AG04449 (cell line): Measurements from ENCODE around the gene GLDN.

Source experiments
- CTCF ChIA-PET: fragments of 350-600 bp; formaldehyde crosslinking; extraction: SDS; loops from one replicate; lab custom pipeline; 2021; ENCODE audit warnings: antibody characterized with exemption; lab: Yijun Ruan, JAX
- POLR2A ChIA-PET: fragments of 400-600, 350-600 bp; formaldehyde crosslinking; extraction: SDS; loops from one replicate; lab custom pipeline; 2020; ENCODE audit warnings: antibody characterized with exemption, inconsistent platforms; lab: Yijun Ruan, JAX
- DNase-seq: peaks from one replicate; pipeline ENCODE4 v3.0.0-alpha.2; 2010; ENCODE audit warnings: low read depth, low spot score
- H3K4me3 ChIP-seq: 2 replicates; pipeline ENCODE4 v1.5.1; 2011; ENCODE audit warnings: low read depth, mild to moderate bottlenecking, control low read depth, low read length
- TF ChIP-seq, protein P1 (sequence below): IDR thresholded peaks from one replicate; pipeline ENCODE4 v1.5.1; 2011; ENCODE audit warnings: mild to moderate bottlenecking, moderate library complexity, low read length, control low read depth, inconsistent platforms; ENCODE audit not compliant: insufficient read depth; ENCODE audit errors: missing control alignments

GLDN gene

DNA sequence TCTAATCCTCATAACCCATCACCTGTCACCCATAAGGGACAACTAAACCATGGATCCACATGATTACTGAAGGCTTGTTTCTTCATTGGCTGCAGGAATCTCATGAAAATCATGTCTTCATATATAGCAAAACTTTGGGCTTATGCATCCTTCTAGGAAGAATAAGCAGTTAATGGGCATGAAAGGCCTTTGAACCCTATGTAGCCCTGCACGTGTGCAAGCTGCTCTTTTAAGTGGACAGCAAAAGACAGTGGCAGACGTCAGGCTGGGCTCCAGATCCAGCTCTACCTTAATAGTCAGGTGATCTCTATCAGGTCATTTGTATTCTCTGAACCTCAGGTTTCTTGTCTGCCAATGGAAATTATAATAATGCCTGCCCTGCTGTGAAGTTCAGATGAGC is 21.9 kb upstream of the GLDN start:
- no peak for DNase-seq
- ChIA-PET CTCF (interaction anchor here (1.0 kb wide), 1 partner anchor 61 kb away, joined by 3 read pairs; no protein-coding TSS in a partner anchor), POLR2A (no interaction called here)
- TF ChIP-seq, protein P1, sequence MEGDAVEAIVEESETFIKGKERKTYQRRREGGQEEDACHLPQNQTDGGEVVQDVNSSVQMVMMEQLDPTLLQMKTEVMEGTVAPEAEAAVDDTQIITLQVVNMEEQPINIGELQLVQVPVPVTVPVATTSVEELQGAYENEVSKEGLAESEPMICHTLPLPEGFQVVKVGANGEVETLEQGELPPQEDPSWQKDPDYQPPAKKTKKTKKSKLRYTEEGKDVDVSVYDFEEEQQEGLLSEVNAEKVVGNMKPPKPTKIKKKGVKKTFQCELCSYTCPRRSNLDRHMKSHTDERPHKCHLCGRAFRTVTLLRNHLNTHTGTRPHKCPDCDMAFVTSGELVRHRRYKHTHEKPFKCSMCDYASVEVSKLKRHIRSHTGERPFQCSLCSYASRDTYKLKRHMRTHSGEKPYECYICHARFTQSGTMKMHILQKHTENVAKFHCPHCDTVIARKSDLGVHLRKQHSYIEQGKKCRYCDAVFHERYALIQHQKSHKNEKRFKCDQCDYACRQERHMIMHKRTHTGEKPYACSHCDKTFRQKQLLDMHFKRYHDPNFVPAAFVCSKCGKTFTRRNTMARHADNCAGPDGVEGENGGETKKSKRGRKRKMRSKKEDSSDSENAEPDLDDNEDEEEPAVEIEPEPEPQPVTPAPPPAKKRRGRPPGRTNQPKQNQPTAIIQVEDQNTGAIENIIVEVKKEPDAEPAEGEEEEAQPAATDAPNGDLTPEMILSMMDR, result no peak
- H3K4me3 ChIP-seq, result no peak overlapping the region

DNA sequence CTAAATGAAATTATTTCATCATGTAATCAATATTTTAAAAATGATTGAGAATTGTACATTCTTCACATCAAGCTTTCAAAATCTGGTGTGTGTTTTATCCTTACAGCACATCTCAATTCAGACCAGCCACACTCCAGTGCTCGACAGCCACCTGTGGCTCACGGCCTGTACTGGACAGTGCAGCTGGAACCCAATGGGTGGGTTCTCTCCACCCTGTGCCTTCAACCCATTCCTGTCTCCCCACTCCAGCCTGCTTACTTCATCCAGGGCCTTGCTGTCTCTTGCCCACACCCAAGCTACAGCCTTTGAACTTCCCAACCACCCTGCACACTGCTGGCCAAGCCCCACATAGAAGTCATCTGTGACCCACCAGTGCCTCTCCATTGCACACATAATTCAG is 20.6 kb upstream of the GLDN start:
- ChIA-PET CTCF (no interaction called here), POLR2A (no interaction called here)
- TF ChIP-seq, protein P1, result no peak
- no peak overlapping the region for H3K4me3 ChIP-seq
- no peak for DNase-seq

DNA sequence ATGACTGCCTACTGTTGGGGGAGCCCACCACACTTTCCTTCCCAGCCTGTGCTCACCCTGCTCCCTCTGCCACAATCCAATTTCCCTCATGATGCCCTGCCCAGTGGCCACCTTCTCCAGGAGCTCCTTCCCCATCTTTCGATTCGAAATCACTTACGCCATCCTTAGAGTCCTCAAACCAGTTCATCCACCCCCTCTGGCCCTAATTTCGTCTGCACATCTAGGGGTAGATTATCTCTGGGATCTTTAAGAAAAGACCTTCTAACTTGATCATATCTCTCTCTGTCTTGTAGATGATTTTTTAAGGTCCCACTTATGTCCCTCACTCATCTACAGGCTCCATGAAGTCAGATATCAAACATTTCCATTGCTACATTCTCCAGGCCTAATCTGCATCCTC is 20.1 kb upstream of the GLDN start:
- TF ChIP-seq, protein P1, result no peak
- ChIA-PET POLR2A (no interaction called here), CTCF (no interaction called here)
- no peak for DNase-seq
- no peak overlapping the region for H3K4me3 ChIP-seq

DNA sequence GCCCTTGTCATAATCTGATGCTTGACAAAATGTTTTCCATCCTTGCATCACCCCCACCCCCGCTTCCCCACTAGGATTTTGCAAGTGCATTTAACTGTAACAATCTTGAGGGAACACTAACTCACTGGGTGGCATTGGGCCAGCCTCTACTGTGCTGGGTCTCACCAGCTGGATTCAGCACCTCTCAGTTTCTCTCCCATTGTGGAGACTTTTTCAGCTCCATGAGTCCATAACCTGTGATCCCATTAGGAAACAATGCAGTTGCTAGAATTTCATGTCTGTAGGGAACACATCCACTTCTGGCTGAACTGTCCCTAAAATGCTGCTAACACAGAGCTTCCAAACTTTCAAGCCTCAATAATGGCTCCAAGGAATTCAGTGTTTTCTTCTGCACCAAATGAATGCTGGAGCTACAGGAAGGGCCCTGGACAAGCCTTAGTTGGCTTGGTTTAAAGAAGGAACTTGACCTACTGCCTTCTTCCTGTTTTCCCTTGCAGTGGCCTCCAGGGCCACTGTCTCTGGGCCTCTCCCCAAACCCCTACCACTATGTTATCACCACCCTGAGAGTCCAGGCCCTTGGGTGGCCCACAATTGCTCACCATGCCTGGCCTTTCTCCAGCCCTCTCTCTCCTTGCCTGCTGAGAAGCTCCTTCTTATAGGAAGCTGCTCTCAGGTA is 18.7 kb upstream of the GLDN start:
- DNase-seq, result no peak

DNA sequence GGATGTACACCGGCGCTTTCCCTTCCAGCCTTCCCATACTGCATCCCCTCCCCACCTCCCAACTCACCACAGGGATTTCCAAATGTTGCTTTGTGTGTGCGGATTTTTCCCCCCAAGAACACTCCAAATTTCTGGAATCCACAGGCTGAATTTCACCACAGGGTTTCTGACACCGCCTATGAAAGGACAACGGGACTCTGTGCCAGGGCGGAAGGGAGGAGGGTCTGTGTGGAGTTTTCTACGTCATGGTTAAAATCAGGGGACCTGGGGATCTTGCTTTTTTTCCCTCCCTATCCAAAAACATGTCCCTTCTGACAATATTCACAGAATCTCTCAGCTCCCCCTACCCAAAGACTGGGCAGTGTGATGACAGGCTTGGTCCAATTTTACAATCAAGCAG is 17.7 kb upstream of the GLDN start:
- DNase-seq, result no peak
- no peak overlapping the region for H3K4me3 ChIP-seq
- CTCF ChIA-PET, result interaction anchor here (0.6 kb wide), 1 partner anchor 15 kb away, joined by 3 read pairs; no protein-coding TSS in a partner anchor
- POLR2A ChIA-PET, result no interaction called here
- TF ChIP-seq, protein P1, result no peak

More for the DNA sequence above, 18.7 kb upstream of the GLDN start:
- CTCF ChIA-PET, result no interaction called here
- H3K4me3 ChIP-seq, result no peak overlapping the region
- POLR2A ChIA-PET, result no interaction called here
- TF ChIP-seq, protein P1, result no peak

DNA sequence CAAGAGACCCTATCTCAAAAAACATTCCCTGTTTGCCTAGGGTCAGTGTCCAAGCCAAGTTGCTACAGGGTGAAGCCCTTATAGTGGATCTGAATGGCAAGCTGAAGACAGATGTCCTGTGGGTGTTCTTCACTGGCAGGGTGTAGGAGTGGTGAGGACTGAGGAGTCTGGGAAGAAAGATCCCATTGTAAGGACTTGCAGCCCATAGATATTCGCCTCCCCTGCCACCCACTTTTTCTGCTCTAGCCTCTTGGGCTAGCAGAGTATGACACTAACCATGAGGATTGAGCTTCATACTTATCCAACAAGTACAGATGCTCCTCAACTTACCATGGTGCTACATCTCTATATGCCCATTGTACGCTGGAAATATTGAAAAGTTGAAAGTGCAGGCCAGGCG is 16.3 kb upstream of the GLDN start:
- TF ChIP-seq, protein P1, result no peak
- ChIA-PET POLR2A (no interaction called here), CTCF (interaction anchor here (1.5 kb wide), 1 partner anchor 46 kb away, joined by 3 read pairs; no protein-coding TSS in a partner anchor)
- DNase-seq, result no peak
- no peak overlapping the region for H3K4me3 ChIP-seq
